GM10248 (cell line): ENCODE data around the gene SPSB3.
A peak's percentile ranks its signal among the peaks of the same experiment; 100 is the strongest.

Experiments
- CTCF ChIA-PET: fragments of 300-600 bp; sonication (Branson Sonifier 250); formaldehyde crosslinking; extraction: SDS; loops from one replicate; lab custom pipeline; 2021; ENCODE audit warnings: antibody characterized with exemption; lab: Yijun Ruan, JAX
- POLR2A ChIA-PET: fragments of 350-650 bp; sonication (Branson Sonifier 250); formaldehyde crosslinking; extraction: SDS; loops from one replicate; lab custom pipeline; 2020; ENCODE audit warnings: antibody characterized with exemption; lab: Yijun Ruan, JAX
- DNase-seq: peaks from one replicate; pipeline ENCODE4 v3.0.0; 2012; ENCODE audit errors: extremely low spot score
- CTCF ChIP-seq: IDR thresholded peaks from 2 replicates; pipeline ENCODE4 v1.5.1; 2012; ENCODE audit warnings: mild to moderate bottlenecking, low read depth; ENCODE audit errors: extremely low read depth, missing control alignments, control extremely low read depth

SPSB3 gene

DNA sequence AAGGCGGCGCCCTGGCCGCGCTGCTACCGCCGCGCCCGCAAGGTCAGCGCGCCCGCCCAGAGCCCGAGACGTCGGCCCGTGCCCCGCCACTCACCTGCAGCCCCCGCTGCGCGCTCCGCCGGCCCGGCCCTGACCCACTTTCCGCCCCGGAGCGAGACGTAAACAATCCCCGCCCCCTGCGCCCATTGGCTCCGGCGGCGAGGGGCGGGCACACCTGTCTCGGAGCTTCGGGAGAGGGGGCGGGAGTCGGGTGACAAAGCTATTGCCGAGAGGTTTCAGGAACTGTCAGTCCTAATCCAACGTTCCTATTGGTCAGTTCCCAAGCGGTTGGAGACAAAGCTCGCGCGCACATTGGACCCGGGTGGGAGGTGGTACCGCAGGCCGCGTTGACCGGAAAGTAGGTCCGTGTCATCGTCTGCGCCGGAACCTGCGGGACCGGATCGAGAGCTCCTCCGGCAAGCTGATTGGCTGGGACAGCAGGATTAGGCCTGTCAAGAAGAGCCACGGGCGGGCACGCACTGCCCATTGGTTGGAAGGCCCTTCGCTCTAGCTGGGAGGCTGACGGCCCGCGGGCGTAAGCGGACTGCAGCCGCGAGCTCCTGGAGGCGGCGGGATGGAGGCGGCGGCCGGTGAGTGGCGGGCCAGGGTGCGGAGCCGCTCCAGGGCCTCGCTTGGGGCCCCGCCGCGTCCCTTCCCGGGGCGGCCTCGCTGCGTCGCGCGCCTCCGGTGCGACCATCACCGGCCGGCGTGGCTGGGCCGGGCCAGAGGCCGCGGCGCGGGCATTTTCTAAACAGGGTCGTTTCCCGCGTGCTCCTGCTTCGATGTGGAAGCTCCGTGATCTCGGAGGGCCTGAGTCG, at the start of gene SPSB3, which contains the start of gene NUBP2:
TSS of gene SPSB3 (minus strand) at position 164 of the 857 bp plus-strand sequence. CDS start 1,088 bp downstream, outside the sequence.
TSS of gene NUBP2 (plus strand) at position 553 of the 857 bp plus-strand sequence. CDS start at position 614, 61 bp downstream.
- TF ChIP-seq CTCF, result no peak
- ChIA-PET CTCF (interaction anchor here (0.8 to 2.0 kb wide), 13 partner anchors 9 to 1144 kb away, joined by 3 to 17 read pairs (median 5); partner anchors contain the start of genes EME2, IGFALS, MAPK8IP3 and MRPS34), POLR2A (interaction anchor here (0.6 to 2.4 kb wide), 7 partner anchors 8 to 373 kb away, joined by 4 to 24 read pairs (median 6); partner anchors contain the start of genes EME2, MRPS34, NME3 and RPS2)
- DNase-seq, result peak; percentile 98

- ChIA-PET CTCF (no interaction called here), POLR2A (no interaction called here)
- no peak for TF ChIP-seq CTCF
- no peak for DNase-seq
These were observed 49.1 kb upstream of the SPSB3 start for GRCh38 chr16:1831186-1832075.

DNA sequence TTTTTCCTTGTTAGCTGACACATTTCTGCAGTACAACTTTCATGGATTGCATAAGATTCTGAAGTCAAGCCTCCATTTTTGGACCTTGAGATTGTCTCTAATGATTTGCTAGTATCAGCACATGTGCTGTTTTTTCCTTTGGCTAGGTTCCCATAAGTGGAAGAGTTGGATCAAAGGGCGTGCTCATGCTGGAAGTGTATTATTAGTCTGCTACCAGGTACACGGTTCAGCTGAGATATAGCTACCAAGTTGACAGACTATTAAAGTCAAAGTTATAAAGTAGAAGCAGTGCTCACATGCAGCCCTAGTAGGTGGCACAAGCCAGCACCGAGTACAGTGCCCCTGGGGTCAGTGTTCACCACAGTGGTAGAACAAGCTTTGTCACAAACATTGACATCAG, 47.8 kb upstream of the SPSB3 start:
- POLR2A ChIA-PET, result no interaction called here
- DNase-seq, result no peak
- CTCF ChIA-PET, result no interaction called here
- no peak for TF ChIP-seq CTCF

- TF ChIP-seq CTCF, result no peak
- ChIA-PET POLR2A (interaction anchor here (1.3 kb wide), 1 partner anchor 136 kb away, joined by 3 read pairs; the partner anchor contains the start of gene RPS2), CTCF (no interaction called here)
- DNase-seq, result no peak
These were observed 46.5 kb upstream of the SPSB3 start for GRCh38 chr16:1828645-1829410.

- DNase-seq, result peak; percentile 99
- ChIA-PET CTCF (interaction anchor here (0.7 to 1.0 kb wide), 3 partner anchors 12 to 123 kb away, joined by 3 read pairs; partner anchors contain the start of gene MAPK8IP3), POLR2A (interaction anchor here (0.5 kb wide), 1 partner anchor 43 kb away, joined by 4 read pairs; no protein-coding TSS in a partner anchor)
- no peak for TF ChIP-seq CTCF
These were observed 44.6 kb upstream of the SPSB3 start, which contains the start of the genes FAHD1 and HAGH for GRCh38 chr16:1826691-1827573. TSS of gene FAHD1 (plus strand) at chr16:1827206. CDS start at chr16:1827239, 33 bp downstream. TSS of gene HAGH (minus strand) at chr16:1826825. CDS start at chr16:1826787, 38 bp downstream.
